Measurements from ENCODE around the gene OSR1. TPM values are rescaled to one million over a fixed set of nuclear protein-coding genes. Genes with fewer than 3 reads are reported as not detected.

OSR1 gene
- total RNA-seq, 4 donors from 2014 or later: 1.4 to 15.7 (median 3.4) TPM

GRCh38 chr2:19355416-19355821, 3.0 kb downstream of the OSR1 start:
- in situ Hi-C loops (cut with MboI; ENCODE audit: low pct_ligation_motif_present in 1 of 4, low pct_unique_long_range_greater_than_20kb in 1 of 4, low sequenced_read_pairs in 3 of 4): loop anchor here (25.0 kb wide), 3 partner anchors 593 to 968 kb away; no protein-coding TSS in a partner anchor

GRCh38 chr2:19355014-19355405, 3.4 kb downstream of the OSR1 start:
- peak overlapping the region in 3 of 4 donors; percentile 49 to 89 (median 77) for H3K27ac ChIP-seq
- H3K36me3 ChIP-seq: no peaks in the 10 kb centered on the region
- in situ Hi-C loops (cut with MboI; ENCODE audit: low pct_ligation_motif_present in 1 of 4, low pct_unique_long_range_greater_than_20kb in 1 of 4, low sequenced_read_pairs in 3 of 4) (loop anchor here (25.0 kb wide), 3 partner anchors 593 to 968 kb away; no protein-coding TSS in a partner anchor), intact Hi-C loops (cut with DNase I; ENCODE audit: low total_unique reads) (loop anchor here (10.0 kb wide), 2 partner anchors 360 to 1590 kb away; no protein-coding TSS in a partner anchor)
- WGBS, 2 donors (ENCODE audit: low coverage in 1 of 2): 63 to 67% methylated on average over 1 to 3 of the region's 3 CpGs
- H3K4me1 ChIP-seq: peaks cover 5 to 43% (median 21%) of the 10 kb centered on the region in 4 donors
- H3K9me3 ChIP-seq: no peaks in the 10 kb centered on the region
- no peak for DNase-seq
- peak overlapping the region in 1 of 4 donors; percentile 70 for H3K4me3 ChIP-seq
- H3K27me3 ChIP-seq: peaks cover 96% of the 10 kb centered on the region
- no peak for TF ChIP-seq CTCF (IDR thresholded peaks at IDR 0.05)
- no peak for TF ChIP-seq POLR2A (IDR thresholded peaks at IDR 0.05)
- TF ChIP-seq POLR2AphosphoS5 (IDR thresholded peaks at IDR 0.05): no peak
- TF ChIP-seq EP300 (IDR thresholded peaks at IDR 0.05; ENCODE audit: low read depth): no peak

More at GRCh38 chr2:19355416-19355821, 3.0 kb downstream of the OSR1 start:
- DNase-seq: no peak
- H3K27me3 ChIP-seq: peaks cover 98% of the 10 kb centered on the region
- intact Hi-C loops (cut with DNase I; ENCODE audit: low total_unique reads): loop anchor here (10.0 kb wide), 2 partner anchors 361 to 1591 kb away; no protein-coding TSS in a partner anchor
- peaks cover 2 to 39% (median 21%) of the 10 kb centered on the region in 4 donors for H3K4me1 ChIP-seq
- no peaks in the 10 kb centered on the region for H3K9me3 ChIP-seq
- no peaks in the 10 kb centered on the region for H3K36me3 ChIP-seq
- 60 to 84% methylated on average over 1 to 18 of the region's 18 CpGs for WGBS, 2 donors (ENCODE audit: low coverage in 1 of 2)
- peak overlapping the region in 3 of 4 donors; percentile 49 to 89 (median 77) for H3K27ac ChIP-seq
- no peak for TF ChIP-seq POLR2AphosphoS5 (IDR thresholded peaks at IDR 0.05)
- TF ChIP-seq CTCF (IDR thresholded peaks at IDR 0.05): no peak
- TF ChIP-seq POLR2A (IDR thresholded peaks at IDR 0.05): no peak
- TF ChIP-seq EP300 (IDR thresholded peaks at IDR 0.05; ENCODE audit: low read depth): no peak
- H3K4me3 ChIP-seq: peak overlapping the region in 2 of 4 donors; percentile 43 to 70

GRCh38 chr2:19353721-19354050, 4.7 kb downstream of the OSR1 start:
- Histone ChIP-seq H3K4me1 (peaks cover 5 to 38% (median 18%) of the 10 kb centered on the region in 4 donors), H3K4me3 (no peak overlapping the region), H3K36me3 (no peaks in the 10 kb centered on the region), H3K27me3 (peaks cover 82% of the 10 kb centered on the region), H3K9me3 (no peaks in the 10 kb centered on the region), H3K27ac (no peak overlapping the region)
- TF ChIP-seq POLR2A (IDR thresholded peaks at IDR 0.05): no peak
- no peak for TF ChIP-seq POLR2AphosphoS5 (IDR thresholded peaks at IDR 0.05)
- no peak for TF ChIP-seq CTCF (IDR thresholded peaks at IDR 0.05)
- TF ChIP-seq EP300 (IDR thresholded peaks at IDR 0.05; ENCODE audit: low read depth): no peak
- intact Hi-C loops (cut with DNase I; ENCODE audit: low total_unique reads): loop anchor here (10.0 kb wide), 2 partner anchors 359 to 1589 kb away; no protein-coding TSS in a partner anchor
- WGBS, 2 donors (ENCODE audit: low coverage in 1 of 2): 65 to 77% methylated on average over 5 to 11 of the region's 11 CpGs
- in situ Hi-C loops (cut with MboI; ENCODE audit: low pct_ligation_motif_present in 1 of 4, low pct_unique_long_range_greater_than_20kb in 1 of 4, low sequenced_read_pairs in 3 of 4): loop anchor here (25.0 kb wide), 3 partner anchors 591 to 966 kb away; no protein-coding TSS in a partner anchor
- no peak for DNase-seq

GRCh38 chr2:19352946-19353720, 5.3 kb downstream of the OSR1 start:
- Histone ChIP-seq H3K27ac (no peak overlapping the region), H3K4me1 (peaks cover 5 to 32% (median 16%) of the 10 kb centered on the region in 4 donors), H3K27me3 (peaks cover 77% of the 10 kb centered on the region), H3K4me3 (no peak overlapping the region), H3K9me3 (no peaks in the 10 kb centered on the region), H3K36me3 (no peaks in the 10 kb centered on the region)
- intact Hi-C loops (cut with DNase I; ENCODE audit: low total_unique reads) (loop anchor here (10.0 kb wide), 2 partner anchors 358 to 1588 kb away; no protein-coding TSS in a partner anchor), in situ Hi-C loops (cut with MboI; ENCODE audit: low pct_ligation_motif_present in 1 of 4, low pct_unique_long_range_greater_than_20kb in 1 of 4, low sequenced_read_pairs in 3 of 4) (loop anchor here (25.0 kb wide), 3 partner anchors 591 to 966 kb away; no protein-coding TSS in a partner anchor)
- TF ChIP-seq POLR2A (IDR thresholded peaks at IDR 0.05) (no peak), EP300 (IDR thresholded peaks at IDR 0.05; ENCODE audit: low read depth) (no peak), CTCF (IDR thresholded peaks at IDR 0.05) (no peak), POLR2AphosphoS5 (IDR thresholded peaks at IDR 0.05) (no peak)
- WGBS, 2 donors (ENCODE audit: low coverage in 1 of 2): 71 to 73% methylated on average over 3 to 38 of the region's 40 CpGs
- DNase-seq: no peak

All from transverse colon (tissue), 4 donors.